Measurements from ENCODE around the gene TUBG1.

DNA sequence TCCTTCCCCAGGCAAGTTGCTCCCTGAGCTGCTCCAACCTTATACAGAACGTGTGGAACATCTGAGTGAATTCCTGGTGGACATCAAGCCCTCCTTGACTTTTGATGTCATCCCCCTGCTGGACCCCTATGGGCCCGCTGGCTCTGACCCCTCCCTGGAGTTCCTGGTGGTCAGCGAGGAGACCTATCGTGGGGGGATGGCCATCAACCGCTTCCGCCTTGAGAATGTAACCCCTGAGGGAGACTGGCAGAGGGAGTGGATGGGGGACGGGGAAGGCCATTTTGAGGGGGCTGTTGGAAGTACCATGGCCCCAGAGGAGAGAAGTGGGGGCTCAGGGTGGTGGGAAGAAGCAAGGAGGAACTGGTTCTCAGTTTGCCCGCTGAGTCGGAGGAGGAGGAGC lies 45.5 kb upstream of the TUBG1 start:
- TF ChIP-seq, protein P1, sequence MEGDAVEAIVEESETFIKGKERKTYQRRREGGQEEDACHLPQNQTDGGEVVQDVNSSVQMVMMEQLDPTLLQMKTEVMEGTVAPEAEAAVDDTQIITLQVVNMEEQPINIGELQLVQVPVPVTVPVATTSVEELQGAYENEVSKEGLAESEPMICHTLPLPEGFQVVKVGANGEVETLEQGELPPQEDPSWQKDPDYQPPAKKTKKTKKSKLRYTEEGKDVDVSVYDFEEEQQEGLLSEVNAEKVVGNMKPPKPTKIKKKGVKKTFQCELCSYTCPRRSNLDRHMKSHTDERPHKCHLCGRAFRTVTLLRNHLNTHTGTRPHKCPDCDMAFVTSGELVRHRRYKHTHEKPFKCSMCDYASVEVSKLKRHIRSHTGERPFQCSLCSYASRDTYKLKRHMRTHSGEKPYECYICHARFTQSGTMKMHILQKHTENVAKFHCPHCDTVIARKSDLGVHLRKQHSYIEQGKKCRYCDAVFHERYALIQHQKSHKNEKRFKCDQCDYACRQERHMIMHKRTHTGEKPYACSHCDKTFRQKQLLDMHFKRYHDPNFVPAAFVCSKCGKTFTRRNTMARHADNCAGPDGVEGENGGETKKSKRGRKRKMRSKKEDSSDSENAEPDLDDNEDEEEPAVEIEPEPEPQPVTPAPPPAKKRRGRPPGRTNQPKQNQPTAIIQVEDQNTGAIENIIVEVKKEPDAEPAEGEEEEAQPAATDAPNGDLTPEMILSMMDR (IDR thresholded peaks at IDR 0.05; ENCODE audit: low read depth, low read length, poor library complexity, severe bottlenecking) = no peak
- no peak for TF ChIP-seq EZH2phosphoT487 (IDR thresholded peaks at IDR 0.05; ENCODE audit: borderline replicate concordance, low read length)

Data from DOHH2 (cell line).